RWPE1 (cell line): ENCODE data around the gene ZMYM3.

ENCODE experiments used
- CTCF ChIA-PET: fragments of 350-600 bp; sonication (Branson Sonifier 250); formaldehyde crosslinking; extraction: SDS; loops from one replicate; lab custom pipeline; 2021; lab: Yijun Ruan, JAX
- POLR2A ChIA-PET: fragments of 400-600 bp; formaldehyde crosslinking; extraction: SDS; loops from one replicate; lab custom pipeline; 2020; ENCODE audit warnings: antibody characterized with exemption; ENCODE audit not compliant: low non-redundant PET; lab: Yijun Ruan, JAX
- DNase-seq: peaks from one replicate; pipeline ENCODE4 v3.0.0; 2012; ENCODE audit warnings: low spot score
- H3K27ac ChIP-seq: fragments of 450-650 bp; 2 replicates; pipeline ENCODE4 v1.5.1; 2017
- TF ChIP-seq, protein P1 (sequence below): fragments of 450-650 bp; conservative IDR thresholded peaks from 2 replicates; pipeline ENCODE4 v1.5.1; 2017; ENCODE audit warnings: low read depth, mild to moderate bottlenecking

ZMYM3 gene

DNA sequence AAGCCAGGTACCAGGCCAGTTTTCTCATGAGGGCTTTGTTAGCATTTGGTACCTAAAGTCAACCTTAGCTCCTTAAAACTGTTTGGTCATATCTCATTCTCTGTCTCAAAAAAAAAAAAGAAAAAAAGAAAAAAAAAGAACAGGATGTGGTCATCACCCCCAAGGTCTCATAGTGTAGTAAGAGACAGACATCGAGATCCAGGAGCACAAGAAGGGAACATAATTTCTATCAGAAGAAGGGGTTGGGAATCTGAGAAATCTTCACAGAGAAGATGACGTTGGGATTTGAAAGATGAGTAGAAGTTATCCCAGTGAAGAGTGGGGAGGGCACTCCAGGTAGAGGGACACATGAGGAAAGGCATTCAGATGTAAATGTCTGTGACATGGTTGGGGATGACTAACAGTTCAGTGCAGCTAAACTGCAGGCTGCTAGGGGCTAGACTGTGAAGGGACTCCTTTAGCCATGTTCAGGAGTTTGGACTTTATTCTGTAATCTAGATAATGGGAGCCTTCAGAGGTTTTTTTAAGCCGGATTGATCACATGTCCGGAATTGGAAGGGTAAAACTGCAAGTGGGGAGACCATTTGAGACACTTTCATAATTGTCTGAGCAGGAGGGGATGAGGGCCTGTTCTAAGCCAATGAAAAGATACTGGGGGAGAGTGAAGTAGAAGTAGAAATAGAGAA lies 57.8 kb downstream of the ZMYM3 start:
- CTCF ChIA-PET, result interaction anchor here (0.6 kb wide), 2 partner anchors 21 to 334 kb away, joined by 3 to 4 read pairs; no protein-coding TSS in a partner anchor
- no peak for DNase-seq
- no peak overlapping the region for H3K27ac ChIP-seq
- POLR2A ChIA-PET, result no interaction called here
- TF ChIP-seq, protein P1, sequence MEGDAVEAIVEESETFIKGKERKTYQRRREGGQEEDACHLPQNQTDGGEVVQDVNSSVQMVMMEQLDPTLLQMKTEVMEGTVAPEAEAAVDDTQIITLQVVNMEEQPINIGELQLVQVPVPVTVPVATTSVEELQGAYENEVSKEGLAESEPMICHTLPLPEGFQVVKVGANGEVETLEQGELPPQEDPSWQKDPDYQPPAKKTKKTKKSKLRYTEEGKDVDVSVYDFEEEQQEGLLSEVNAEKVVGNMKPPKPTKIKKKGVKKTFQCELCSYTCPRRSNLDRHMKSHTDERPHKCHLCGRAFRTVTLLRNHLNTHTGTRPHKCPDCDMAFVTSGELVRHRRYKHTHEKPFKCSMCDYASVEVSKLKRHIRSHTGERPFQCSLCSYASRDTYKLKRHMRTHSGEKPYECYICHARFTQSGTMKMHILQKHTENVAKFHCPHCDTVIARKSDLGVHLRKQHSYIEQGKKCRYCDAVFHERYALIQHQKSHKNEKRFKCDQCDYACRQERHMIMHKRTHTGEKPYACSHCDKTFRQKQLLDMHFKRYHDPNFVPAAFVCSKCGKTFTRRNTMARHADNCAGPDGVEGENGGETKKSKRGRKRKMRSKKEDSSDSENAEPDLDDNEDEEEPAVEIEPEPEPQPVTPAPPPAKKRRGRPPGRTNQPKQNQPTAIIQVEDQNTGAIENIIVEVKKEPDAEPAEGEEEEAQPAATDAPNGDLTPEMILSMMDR, result no peak

DNA sequence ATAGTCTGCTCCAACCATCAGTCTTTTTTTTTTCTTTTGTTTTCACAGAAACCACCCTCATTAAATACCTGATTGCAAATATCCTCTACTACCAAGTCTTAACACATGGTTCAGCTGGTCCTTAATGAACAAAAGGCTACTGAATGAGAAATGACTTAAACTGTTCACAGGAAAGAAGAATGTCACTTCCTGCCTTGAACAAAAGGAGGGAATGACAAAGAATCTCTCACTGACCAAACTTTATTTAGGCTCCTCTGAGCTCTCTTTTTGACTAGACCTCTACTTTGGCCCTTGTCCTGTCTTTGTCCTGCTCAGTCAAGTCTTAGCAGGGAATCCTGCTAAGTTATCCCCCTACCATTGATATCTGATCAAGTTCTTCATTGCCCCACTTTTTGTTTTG lies 62.7 kb downstream of the ZMYM3 start:
- POLR2A ChIA-PET, result no interaction called here
- CTCF ChIA-PET, result no interaction called here
- no peak for DNase-seq
- TF ChIP-seq, protein P1, result no peak
- H3K27ac ChIP-seq, result no peak overlapping the region
